Small intestine (tissue), 7 donors: Measurements from ENCODE around the gene IGF2. TPM values are rescaled to one million over a fixed set of nuclear protein-coding genes. Genes with fewer than 3 reads are reported as not detected.

Experiments used
- DNase-seq, 2 donors: peaks; one replicate each; pipeline versions ENCODE4 v3.0.0 to v3.0.0-alpha.2; 2013
- FAIRE-seq: peaks from 2 replicates; lab custom pipeline; 2012; peaks lifted over from hg19 to GRCh38; lab: Jason Lieb, UNC
- H3K27ac ChIP-seq, 3 donors: one replicate each; pipeline ENCODE4 v1.5.1; 2013; ENCODE audit warnings: low read length in 2 of 3, mild to moderate bottlenecking in 2 of 3, control low read depth in 1 of 3, inconsistent platforms in 1 of 3, low read depth in 1 of 3, moderate library complexity in 1 of 3
- H3K27me3 ChIP-seq, 3 donors: one replicate each; pipeline ENCODE4 v1.6.1; 2013; ENCODE audit warnings: low read length in 3 of 3, inconsistent platforms in 1 of 3; ENCODE audit not compliant: control insufficient read depth in 3 of 3, insufficient read depth in 3 of 3
- H3K36me3 ChIP-seq, 3 donors: one replicate each; pipeline ENCODE4 v1.6.1; 2013; ENCODE audit warnings: low read length in 3 of 3, inconsistent platforms in 1 of 3, low read depth in 1 of 3, mild to moderate bottlenecking in 1 of 3, moderate library complexity in 1 of 3; ENCODE audit not compliant: control insufficient read depth in 3 of 3, insufficient read depth in 2 of 3
- H3K4me1 ChIP-seq, 3 donors: one replicate each; pipeline ENCODE4 v1.6.1; 2013; ENCODE audit warnings: low read length in 2 of 3, inconsistent platforms in 1 of 3, low read depth in 1 of 3, mild to moderate bottlenecking in 1 of 3, moderate library complexity in 1 of 3; ENCODE audit not compliant: control insufficient read depth in 3 of 3, insufficient read depth in 2 of 3
- H3K4me3 ChIP-seq, 3 donors: one replicate each; pipeline ENCODE4 v1.5.1; 2013; ENCODE audit warnings: low read length in 3 of 3, control low read depth in 1 of 3, inconsistent platforms in 1 of 3, low read depth in 1 of 3, mild to moderate bottlenecking in 1 of 3, moderate library complexity in 1 of 3
- H3K9me3 ChIP-seq, 2 donors: one replicate each; pipeline ENCODE4 v1.6.1; 2013; ENCODE audit warnings: low read depth in 1 of 2, low read length in 1 of 2; ENCODE audit not compliant: control insufficient read depth in 2 of 2, insufficient read depth in 1 of 2
- WGBS, 3 donors: extraction: QIAGEN DNeasy Blood & Tissue Kit; methylation state at CpG; one replicate each; pipeline ENCODE4 v1.1.7; 2013; 5-methylcytosine and 5-hydroxymethylcytosine counted together
- polyA plus RNA-seq, 4 donors: library from polyadenylated mRNA; stranded (reverse) in 3 of 4; unstranded in 1 of 4; fragments of 200-250 nt in 3 of 4; fragments of 120-200 nt in 1 of 4; gene quantifications; one replicate each; pipeline versions ENCODE4 v1.2.1 to v1.2.3, GENCODE V29; 2013
- donor health status: healthy with polysubstance abuse.
- donor health status: control.
- donor health status: control.
- donor health status: Bipolar disorder and iron deficiency.
- donor health status: healthy.

The IGF2 gene
- polyA plus RNA-seq, 4 donors, result 0.45 to 183 (median 10.6) TPM

DNA sequence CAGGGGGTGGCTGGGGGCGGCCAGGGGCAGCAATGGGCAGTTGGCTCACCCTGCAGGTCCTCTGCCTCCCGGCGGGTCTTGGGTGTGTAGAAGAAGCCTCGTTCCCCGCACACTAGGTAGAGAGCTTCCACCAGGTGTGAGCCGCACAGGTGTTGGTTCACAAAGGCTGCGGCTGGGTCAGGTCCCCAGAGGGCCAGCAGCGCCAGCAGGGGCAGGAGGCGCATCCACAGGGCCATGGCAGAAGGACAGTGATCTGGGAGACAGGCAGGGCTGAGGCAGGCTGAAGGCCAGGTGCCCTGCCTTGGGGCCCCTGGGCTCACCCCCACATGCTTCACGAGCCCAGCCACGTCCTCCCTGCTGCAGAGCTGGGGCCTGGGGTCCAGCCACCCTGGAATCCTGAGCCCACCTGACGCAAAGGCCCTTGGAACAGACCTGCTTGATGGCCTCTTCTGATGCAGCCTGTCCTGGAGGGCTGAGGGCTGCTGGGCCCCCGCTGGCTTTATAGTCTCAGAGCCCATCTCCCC is 21.6 kb upstream of the IGF2 start, which contains the start of gene INS:
Gene INS, minus strand, starts transcription at position 474 of the 524 bp plus-strand sequence. Its CDS starts 238 bp downstream, at position 236.
- Histone ChIP-seq H3K4me1 (no peaks in the 10 kb centered on the region), H3K27me3 (peaks cover 0 to 10% (median 0%) of the 10 kb centered on the region in 3 donors), H3K27ac (no peak within 1 kb of the TSS), H3K4me3 (no peak within 1 kb of the TSS), H3K9me3 (no peaks in the 10 kb centered on the region), H3K36me3 (no peaks in the 10 kb centered on the region)
- DNase-seq (no peak), FAIRE-seq (no peak)
- WGBS, 3 donors, result 57 to 86% (median 63%) methylated on average over 13 of the region's 13 CpGs

DNA sequence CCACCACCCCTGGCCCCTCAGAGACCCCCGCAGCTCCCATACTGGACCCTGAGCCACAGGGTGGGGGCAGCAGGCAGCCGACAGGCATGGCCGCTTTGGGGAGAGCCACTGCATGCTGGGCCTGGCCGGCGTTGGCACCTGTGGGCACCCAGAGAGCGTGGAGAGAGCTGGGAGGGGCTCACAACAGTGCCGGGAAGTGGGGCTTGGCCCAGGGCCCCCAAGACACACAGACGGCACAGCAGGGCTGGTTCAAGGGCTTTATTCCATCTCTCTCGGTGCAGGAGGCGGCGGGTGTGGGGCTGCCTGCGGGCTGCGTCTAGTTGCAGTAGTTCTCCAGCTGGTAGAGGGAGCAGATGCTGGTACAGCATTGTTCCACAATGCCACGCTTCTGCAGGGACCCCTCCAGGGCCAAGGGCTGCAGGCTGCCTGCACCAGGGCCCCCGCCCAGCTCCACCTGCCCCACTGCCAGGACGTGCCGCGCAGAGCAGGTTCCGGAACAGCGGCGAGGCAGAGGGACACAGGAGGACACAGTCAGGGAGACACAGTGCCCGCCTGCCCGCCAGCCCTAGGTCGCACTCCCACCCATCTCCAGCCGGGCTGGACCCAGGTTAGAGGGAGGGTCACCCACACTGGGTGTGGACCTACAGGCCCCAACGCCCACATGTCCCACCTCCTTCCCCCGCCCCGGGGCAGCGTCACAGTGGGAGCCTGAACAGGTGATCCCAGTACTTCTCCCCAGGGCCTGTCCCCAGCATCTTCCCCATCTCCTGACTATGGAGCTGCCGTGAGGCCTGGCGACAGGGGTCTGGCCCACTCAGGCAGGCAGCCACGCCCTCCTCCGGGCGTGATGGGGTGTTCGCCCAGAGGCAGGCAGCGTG is 20.6 kb upstream of the IGF2 start:
- peaks cover 0 to 6% (median 0%) of the 10 kb centered on the region in 3 donors for H3K27me3 ChIP-seq
- no peak for DNase-seq
- WGBS, 3 donors, result 55 to 76% (median 59%) methylated on average over 35 to 36 of the region's 36 CpGs
- no peak overlapping the region for H3K4me3 ChIP-seq
- FAIRE-seq, result no peak
- H3K36me3 ChIP-seq, result no peaks in the 10 kb centered on the region
- no peaks in the 10 kb centered on the region for H3K4me1 ChIP-seq
- H3K27ac ChIP-seq, result no peak overlapping the region
- no peaks in the 10 kb centered on the region for H3K9me3 ChIP-seq

GRCh38 chr11:2158966-2159365 is 19.8 kb upstream of the IGF2 start:
- no peaks in the 10 kb centered on the region for H3K36me3 ChIP-seq
- DNase-seq (no peak), FAIRE-seq (no peak)
- no peak overlapping the region for H3K4me3 ChIP-seq
- no peaks in the 10 kb centered on the region for H3K4me1 ChIP-seq
- H3K9me3 ChIP-seq, result no peaks in the 10 kb centered on the region
- H3K27me3 ChIP-seq, result peaks cover 0 to 6% (median 0%) of the 10 kb centered on the region in 3 donors
- no peak overlapping the region for H3K27ac ChIP-seq
- WGBS, 3 donors, result 48 to 78% (median 58%) methylated on average over 5 to 10 of the region's 10 CpGs

DNA sequence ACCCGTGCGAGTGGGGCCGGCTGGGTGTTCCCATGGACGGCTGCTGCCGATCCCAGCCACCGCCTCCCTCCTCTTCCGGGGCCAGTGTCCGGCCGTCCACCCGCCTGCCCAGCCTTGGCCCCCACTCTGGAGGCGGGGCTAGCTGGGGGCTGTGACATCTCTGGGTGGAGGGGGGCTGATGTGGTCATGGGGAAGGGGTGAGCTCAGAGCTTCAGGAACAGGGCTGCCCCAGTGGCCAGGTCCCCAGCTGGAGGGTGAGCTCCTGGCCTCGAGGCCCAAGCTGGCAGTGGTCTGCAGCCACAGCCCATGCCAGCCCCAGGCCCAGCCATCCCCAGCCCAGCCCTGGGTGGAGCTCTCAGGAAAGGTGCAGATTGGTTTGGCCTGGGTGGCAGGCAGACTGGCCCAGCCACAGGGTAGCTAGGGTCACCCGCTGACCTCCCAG is 19.1 kb upstream of the IGF2 start:
- FAIRE-seq (no peak), DNase-seq (no peak)
- Histone ChIP-seq H3K27ac (no peak overlapping the region), H3K36me3 (no peaks in the 10 kb centered on the region), H3K4me3 (no peak overlapping the region), H3K9me3 (no peaks in the 10 kb centered on the region), H3K27me3 (peaks cover 0 to 6% (median 0%) of the 10 kb centered on the region in 3 donors), H3K4me1 (no peaks in the 10 kb centered on the region)
- WGBS, 3 donors, result 51 to 65% (median 61%) methylated on average over 11 to 13 of the region's 13 CpGs

GRCh38 chr11:2157294-2158040 is 18.3 kb upstream of the IGF2 start:
- no peaks in the 10 kb centered on the region for H3K36me3 ChIP-seq
- H3K4me1 ChIP-seq, result no peaks in the 10 kb centered on the region
- FAIRE-seq, result no peak
- H3K4me3 ChIP-seq, result no peak overlapping the region
- no peak overlapping the region for H3K27ac ChIP-seq
- WGBS, 3 donors, result 62 to 76% (median 67%) methylated on average over 18 of the region's 18 CpGs
- no peaks in the 10 kb centered on the region for H3K9me3 ChIP-seq
- H3K27me3 ChIP-seq, result peaks cover 0 to 6% (median 0%) of the 10 kb centered on the region in 3 donors
- no peak for DNase-seq

DNA sequence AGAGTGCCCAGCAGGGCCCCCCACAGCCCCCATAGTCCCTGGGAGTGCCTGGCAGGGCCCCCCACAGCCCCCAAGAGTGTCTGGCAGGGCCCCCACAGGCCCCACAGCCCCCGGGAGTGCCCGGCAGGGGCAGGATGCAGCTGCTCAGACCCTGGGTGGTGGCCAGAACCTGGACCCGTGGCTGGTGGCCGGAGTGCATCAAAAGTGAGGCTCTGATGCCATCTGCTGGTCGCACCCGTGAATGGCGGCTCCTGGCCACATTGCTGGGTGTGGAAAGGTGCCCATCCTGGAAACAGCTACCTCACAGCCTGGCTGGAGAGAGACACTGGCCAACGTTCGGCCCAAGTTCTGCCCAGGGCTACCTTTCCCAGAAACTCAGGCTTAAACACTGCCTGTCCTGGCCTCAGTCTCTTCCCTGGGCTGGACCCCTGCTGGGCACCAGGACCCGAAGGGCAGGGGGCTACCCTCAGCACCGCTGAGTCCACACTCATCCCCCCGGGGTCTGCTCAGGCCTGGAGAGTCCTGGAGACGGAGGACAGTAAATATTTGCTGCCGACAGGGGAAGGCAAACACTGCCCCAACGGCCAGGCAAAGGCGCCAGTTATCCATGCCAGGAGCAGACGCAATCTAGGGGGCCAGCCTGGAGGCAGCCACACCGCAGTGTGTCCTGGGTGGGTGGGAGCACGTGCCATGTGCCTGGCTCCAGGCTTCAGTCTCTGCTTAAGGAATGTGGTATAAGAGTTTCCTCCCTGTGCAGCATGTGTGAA is 17.4 kb upstream of the IGF2 start:
- DNase-seq (peak; percentile 63), FAIRE-seq (no peak)
- Histone ChIP-seq H3K4me3 (no peak overlapping the region), H3K9me3 (no peaks in the 10 kb centered on the region), H3K36me3 (no peaks in the 10 kb centered on the region), H3K27me3 (peaks cover 0 to 6% (median 0%) of the 10 kb centered on the region in 3 donors), H3K4me1 (peaks cover 0 to 3% (median 0%) of the 10 kb centered on the region in 3 donors), H3K27ac (no peak overlapping the region)
- WGBS, 3 donors, result 19 to 31% (median 26%) methylated on average over 18 to 19 of the region's 19 CpGs

DNA sequence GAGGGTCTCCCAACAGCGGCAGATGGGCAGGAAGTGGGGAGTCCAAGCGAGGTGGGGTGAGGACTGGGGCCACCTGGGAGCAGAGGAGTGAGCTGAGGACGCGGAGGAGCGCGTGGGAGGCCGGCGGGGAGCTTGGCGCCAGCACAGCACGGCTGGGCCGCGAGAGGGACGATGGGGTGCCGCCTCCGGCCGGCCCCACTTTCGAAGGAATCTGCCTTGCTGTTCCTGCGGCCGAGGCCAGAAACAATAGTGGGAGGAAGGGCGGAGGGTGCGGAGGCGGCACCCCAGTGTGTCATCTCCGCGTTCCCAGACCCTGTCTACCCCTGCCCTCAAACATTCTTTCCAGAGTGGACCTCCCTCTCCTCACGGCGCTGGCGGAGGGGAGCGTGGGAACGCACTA is 16.3 kb upstream of the IGF2 start:
- DNase-seq, result no peak
- Histone ChIP-seq H3K36me3 (no peaks in the 10 kb centered on the region), H3K4me3 (no peak overlapping the region), H3K9me3 (no peaks in the 10 kb centered on the region), H3K27me3 (peaks cover 0 to 13% (median 2%) of the 10 kb centered on the region in 3 donors), H3K4me1 (peaks cover 0 to 5% (median 0%) of the 10 kb centered on the region in 3 donors), H3K27ac (no peak overlapping the region)
- FAIRE-seq, result no peak
- whole genome bisulfite sequencing, 3 donors, result 74 to 85% (median 77%) methylated on average over 19 to 29 of the region's 29 CpGs
